H1 (cell line): ENCODE results near the gene CGRRF1. TPM values are rescaled to one million over a fixed set of nuclear protein-coding genes. Genes with fewer than 3 reads are reported as not detected.

ENCODE experiments used
- ATF3 ChIP-seq: IDR thresholded peaks from 2 replicates; pipeline ENCODE4 v1.6.1; 2011; ENCODE audit warnings: low read depth, mild to moderate bottlenecking, low read length; ENCODE audit not compliant: insufficient read depth
- CHD1 ChIP-seq: IDR thresholded peaks from 2 replicates; pipeline ENCODE4 v1.6.1; 2012; ENCODE audit warnings: low read depth, low read length, improper control_type of control experiment
- CTBP2 ChIP-seq: IDR thresholded peaks from 2 replicates; pipeline ENCODE4 v1.7.0; 2011; ENCODE audit warnings: borderline replicate concordance, mild to moderate bottlenecking, moderate library complexity, mixed read lengths, low read length; ENCODE audit not compliant: insufficient read depth, insufficient read length
- RFX5 ChIP-seq: IDR thresholded peaks from 2 replicates; pipeline ENCODE4 v1.6.1; 2011; ENCODE audit warnings: low read depth, low read length, improper control_type of control experiment, borderline replicate concordance
- polyA plus RNA-seq, 7 experiments: library from polyadenylated mRNA; depleted of rRNA in 3 of 7; stranded (reverse) in 5 of 7; unstranded in 2 of 7; fragments of >200 nt in 5 of 7; fragments of 200-250 nt in 2 of 7; gene quantifications; 1 replicate in 5 of 7; 2 replicates in 1 of 7; 4 replicates in 1 of 7; pipeline versions ENCODE4 v1.2.1 to v1.2.3, GENCODE V29; 2011 to 2013; ENCODE audit warnings: missing spikeins in 2 of 7, mixed read lengths in 2 of 7
- total RNA-seq: library from RNA; stranded (reverse); fragmentation: NEBNext Ultra II Directional; extraction: Animal tissue kit (Norgen Biotek cat#: 25700); gene quantifications from 2 replicates; pipeline ENCODE4 v1.2.1, GENCODE V29; 2021

Gene CGRRF1
- total and polyA plus RNA-seq, 2 of the 8 experiments (the other 6 are each of a cell fraction or from before 2014, with no cell fraction given), result 7.4 to 20.2 TPM

- TF ChIP-seq CTBP2 (no peak), ATF3 (no peak), RFX5 (no peak), CHD1 (no peak)
These were observed 25.9 kb upstream of the CGRRF1 start (continued) for GRCh38 chr14:54483846-54484245.
